IMR-90 (cell line): Measurements from ENCODE around the gene NUPR1. TPM values are rescaled to one million over a fixed set of nuclear protein-coding genes. Genes with fewer than 3 reads are reported as not detected.
A peak's percentile ranks its signal among the peaks of the same experiment; 100 is the strongest.

ENCODE experiments used
- ATAC-seq: fragments of 200-7000 bp; cut with Tn5 transposase; 2 replicates; pipeline ENCODE4 v1.9.1; 2020; ENCODE audit warnings: low read depth, mild to moderate bottlenecking, moderate library complexity
- BruUV-seq: library from RNA; stranded (reverse); fragments of 400-500 nt; replicated peaks from 2 replicates; lab custom pipeline; 2021; lab: Mats Ljungman, UMichigan
- CTCF ChIA-PET: fragments of 300-600 bp; formaldehyde crosslinking; extraction: SDS; loops from one replicate; lab custom pipeline; 2021; ENCODE audit warnings: antibody characterized with exemption; lab: Yijun Ruan, JAX
- POLR2A ChIA-PET: fragments of 300-600 bp; sonication (Branson Sonifier 250); formaldehyde crosslinking; loops from one replicate; lab custom pipeline; 2022; ENCODE audit warnings: antibody characterized with exemption; ENCODE audit not compliant: unreplicated experiment; lab: Charles Lee
- DNase-seq: peaks from one replicate; pipeline ENCODE4 v3.0.0; 2013
- H2AFZ ChIP-seq: replicated peaks from 2 replicates; pipeline ENCODE3; 2013; ENCODE audit warnings: low read length, mild to moderate bottlenecking; ENCODE audit not compliant: poor library complexity
- H2AK5ac ChIP-seq: 2 replicates; pipeline ENCODE4 v1.6.1; 2013; ENCODE audit warnings: low read depth, low read length, inconsistent platforms
- H2AK9ac ChIP-seq: replicated peaks from 2 replicates; pipeline ENCODE3; 2013; ENCODE audit warnings: mild to moderate bottlenecking, low read depth, low read length, moderate library complexity; ENCODE audit not compliant: poor library complexity
- H2BK120ac ChIP-seq: 2 replicates; pipeline ENCODE4 v1.6.1; 2013; ENCODE audit warnings: low read depth, low read length, inconsistent platforms
- H2BK15ac ChIP-seq: 3 replicates; pipeline ENCODE4 v1.6.1; 2013; ENCODE audit warnings: low read depth, low read length, inconsistent platforms
- H2BK20ac ChIP-seq: 2 replicates; pipeline ENCODE4 v1.6.1; 2013; ENCODE audit warnings: low read depth, mild to moderate bottlenecking, inconsistent platforms, low read length, moderate library complexity
- H2BK5ac ChIP-seq: 2 replicates; pipeline ENCODE4 v1.6.1; 2013; ENCODE audit warnings: mild to moderate bottlenecking, low read depth, low read length, inconsistent platforms; ENCODE audit not compliant: poor library complexity, severe bottlenecking
- H3K14ac ChIP-seq: replicated peaks from 2 replicates; pipeline ENCODE4 v1.6.1; 2013; ENCODE audit warnings: low read depth, low read length, inconsistent platforms
- H3K18ac ChIP-seq: 2 replicates; pipeline ENCODE4 v1.6.1; 2013; ENCODE audit warnings: low read depth, low read length, control low read depth
- H3K23ac ChIP-seq: 2 replicates; pipeline ENCODE4 v1.6.1; 2013; ENCODE audit warnings: low read depth, low read length, inconsistent platforms
- H3K27ac ChIP-seq: 2 replicates; pipeline ENCODE4 v1.5.1; 2013; ENCODE audit warnings: mild to moderate bottlenecking, control low read depth, low read length; ENCODE audit not compliant: insufficient read depth
- H3K27me3 ChIP-seq: 2 replicates; pipeline ENCODE4 v1.6.1; 2013; ENCODE audit warnings: low read length; ENCODE audit not compliant: control insufficient read depth, insufficient read depth
- H3K36me3 ChIP-seq: 2 replicates; pipeline ENCODE4 v1.6.1; 2013; ENCODE audit warnings: low read length, mixed read lengths; ENCODE audit not compliant: control insufficient read depth, insufficient read depth
- H3K4ac ChIP-seq: 2 replicates; pipeline ENCODE4 v1.6.1; 2013; ENCODE audit warnings: low read depth, low read length, inconsistent platforms
- H3K4me1 ChIP-seq: 2 replicates; pipeline ENCODE4 v1.6.1; 2013; ENCODE audit warnings: low read length, mixed read lengths; ENCODE audit not compliant: control insufficient read depth, insufficient read depth
- H3K4me2 ChIP-seq: 2 replicates; pipeline ENCODE4 v1.6.1; 2013; ENCODE audit warnings: low read depth, mild to moderate bottlenecking, control low read depth, low read length, moderate library complexity
- H3K4me3 ChIP-seq: 2 replicates; pipeline ENCODE4 v1.5.1; 2013; ENCODE audit warnings: low read depth, mild to moderate bottlenecking, control low read depth, low read length, moderate library complexity; ENCODE audit not compliant: insufficient read depth
- H3K56ac ChIP-seq: 2 replicates; pipeline ENCODE4 v1.6.1; 2013; ENCODE audit warnings: low read length, inconsistent platforms; ENCODE audit not compliant: insufficient read depth; ENCODE audit errors: extremely low read depth
- H3K79me1 ChIP-seq, 2 experiments: 2 replicates each; pipeline ENCODE4 v1.6.1; 2013; ENCODE audit warnings: low read length in 2 of 2, inconsistent platforms in 1 of 2, low read depth in 1 of 2
- H3K9ac ChIP-seq: 2 replicates; pipeline ENCODE4 v1.6.1; 2013; ENCODE audit warnings: low read depth, low read length, control low read depth
- H3K9me1 ChIP-seq: 2 replicates; pipeline ENCODE4 v1.6.1; 2013; ENCODE audit warnings: low read length, inconsistent platforms; ENCODE audit not compliant: insufficient read depth
- H3K9me3 ChIP-seq: 2 replicates; pipeline ENCODE4 v1.6.1; 2013; ENCODE audit warnings: low read length; ENCODE audit not compliant: control insufficient read depth, insufficient read depth
- H4K20me1 ChIP-seq: 2 replicates; pipeline ENCODE4 v1.6.1; 2013; ENCODE audit warnings: low read length, inconsistent platforms; ENCODE audit not compliant: insufficient read depth
- H4K5ac ChIP-seq: 2 replicates; pipeline ENCODE4 v1.6.1; 2013; ENCODE audit warnings: mild to moderate bottlenecking, low read depth, low read length, control low read depth
- H4K8ac ChIP-seq, 2 experiments: 2 replicates each; pipeline ENCODE4 v1.6.1; 2013; ENCODE audit warnings: low read depth in 2 of 2, low read length in 2 of 2, control low read depth in 1 of 2, inconsistent platforms in 1 of 2
- H4K91ac ChIP-seq: 2 replicates; pipeline ENCODE4 v1.6.1; 2013; ENCODE audit warnings: low read depth, low read length, inconsistent platforms; ENCODE audit not compliant: insufficient read depth
- BHLHE40 ChIP-seq: fragments of 150-350 bp; IDR thresholded peaks from 2 replicates; pipeline ENCODE4 v1.6.1; 2016; ENCODE audit warnings: mild to moderate bottlenecking, low read depth, low read length
- CEBPB ChIP-seq: IDR thresholded peaks from 2 replicates; pipeline ENCODE4 v1.6.1; 2012; ENCODE audit warnings: low read depth, low read length, improper control_type of control experiment
- CHD1 ChIP-seq: IDR thresholded peaks from 2 replicates; pipeline ENCODE4 v1.6.1; 2012; ENCODE audit warnings: low read depth, low read length, improper control_type of control experiment
- CTCF ChIP-seq: conservative IDR thresholded peaks from 2 replicates; pipeline ENCODE4 v1.5.1; 2012; ENCODE audit warnings: mild to moderate bottlenecking, low read depth, low read length, improper control_type of control experiment
- ELK1 ChIP-seq: fragments of 150-350 bp; IDR thresholded peaks from 2 replicates; pipeline ENCODE4 v1.6.1; 2016; ENCODE audit warnings: low read depth, mild to moderate bottlenecking, low read length, moderate library complexity, borderline replicate concordance
- FOS ChIP-seq: fragments of 150-350 bp; IDR thresholded peaks from 2 replicates; pipeline ENCODE4 v1.6.1; 2016; ENCODE audit warnings: low read depth, low read length
- MAFK ChIP-seq: IDR thresholded peaks from 2 replicates; pipeline ENCODE4 v1.6.1; 2012; ENCODE audit warnings: low read depth, low read length, improper control_type of control experiment
- MAZ ChIP-seq: IDR thresholded peaks from 2 replicates; pipeline ENCODE4 v1.6.1; 2012; ENCODE audit warnings: low read depth, mild to moderate bottlenecking, low read length, improper control_type of control experiment, moderate library complexity, borderline replicate concordance
- MXI1 ChIP-seq: IDR thresholded peaks from 2 replicates; pipeline ENCODE4 v1.6.1; 2012; ENCODE audit warnings: low read depth, mild to moderate bottlenecking, low read length, moderate library complexity, borderline replicate concordance
- POLR2A ChIP-seq: IDR thresholded peaks from 2 replicates; pipeline ENCODE4 v1.6.1; 2012; ENCODE audit warnings: mild to moderate bottlenecking, low read depth, low read length
- RAD21 ChIP-seq: IDR thresholded peaks from 2 replicates; pipeline ENCODE4 v1.6.1; 2012; ENCODE audit warnings: low read length, improper control_type of control experiment
- RCOR1 ChIP-seq: IDR thresholded peaks from 2 replicates; pipeline ENCODE4 v1.6.1; 2012; ENCODE audit warnings: mild to moderate bottlenecking, low read length, improper control_type of control experiment; ENCODE audit not compliant: insufficient replicate concordance
- RFX5 ChIP-seq: IDR thresholded peaks from 2 replicates; pipeline ENCODE4 v1.8.0; 2012; ENCODE audit warnings: low read depth, mild to moderate bottlenecking, low read length, moderate library complexity
- SMC3 ChIP-seq: fragments of 150-350 bp; IDR thresholded peaks from 2 replicates; pipeline ENCODE4 v1.6.1; 2016; ENCODE audit warnings: low read depth, mild to moderate bottlenecking, antibody characterized with exemption, low read length, moderate library complexity
- USF2 ChIP-seq: fragments of 150-350 bp; IDR thresholded peaks from 2 replicates; pipeline ENCODE4 v1.6.1; 2017; ENCODE audit warnings: mild to moderate bottlenecking, antibody characterized with exemption, low read length, low read depth
- WGBS, 2 experiments: methylation state at CpG; one replicate each; pipeline versions ENCODE4 v1.1.5 to v1.1.7; 2013; ENCODE audit warnings: missing lambda C conversion rate in 2 of 2; ENCODE audit not compliant: insufficient read length in 1 of 2; ENCODE audit errors: extremely low coverage in 2 of 2; 5-methylcytosine and 5-hydroxymethylcytosine counted together
- dilution Hi-C: fragments of 300-500 bp; cut with HindIII; formaldehyde crosslinking; loops from one replicate; pipeline ENCODE4 v1.14.3; 2018; ENCODE audit warnings: low sequenced_read_pairs; ENCODE audit not compliant: unreplicated experiment
- in situ Hi-C: fragments of 300-500 bp; cut with MboI; formaldehyde crosslinking; loops from 3 replicates; pipeline ENCODE4 v1.14.3; 2019; ENCODE audit warnings: low sequenced_read_pairs, inconsistent platforms, mixed read lengths
- intact Hi-C: fragments of 100-400 bp; cut with micrococcal nuclease; formaldehyde crosslinking; loops from 2 replicates; pipeline ENCODE4 v1.10.0; 2022
- polyA plus RNA-seq, 3 experiments: library from polyadenylated mRNA; depleted of rRNA; stranded (reverse); fragments of >200 nt; gene quantifications; 2 replicates each; pipeline ENCODE4 v1.2.3, GENCODE V29; 2012; ENCODE audit warnings: low replicate concordance in 1 of 3
- total RNA-seq: library from RNA; depleted of rRNA; stranded (reverse); fragments of >200 nt; gene quantifications from 2 replicates; pipeline ENCODE4 v1.2.3, GENCODE V29; 2012

Gene NUPR1
- total and polyA plus RNA-seq, 2 of the 4 experiments (the other 2 are of a cell fraction) = 10.2 to 27.9 TPM

- H3K9me3 ChIP-seq = no peaks in the 10 kb centered on the region
- H3K4ac ChIP-seq = no peak overlapping the region
- POLR2A ChIA-PET = no interaction called here
- H2BK15ac ChIP-seq = no peak overlapping the region
- H2BK20ac ChIP-seq = no peak overlapping the region
- peak overlapping the region; percentile 27; the same call in 1 of the 2 replicates for H3K4me2 ChIP-seq
- H3K18ac ChIP-seq = no peak overlapping the region
- no peak overlapping the region for H2BK5ac ChIP-seq
- dilution Hi-C loops (no loop called here), intact Hi-C loops (no loop called here), in situ Hi-C loops (no loop called here)
- peak; percentile 73 for ATAC-seq
- no peak overlapping the region for H3K4me3 ChIP-seq
- TF ChIP-seq BHLHE40 (no peak), RAD21 (no peak), MAFK (no peak), POLR2A (no peak), MXI1 (no peak), MAZ (no peak), CEBPB (no peak), SMC3 (no peak), CHD1 (no peak), ELK1 (no peak), FOS (no peak), RFX5 (no peak), RCOR1 (no peak), CTCF (no peak), USF2 (no peak)
- peaks cover 9% of the 10 kb centered on the region for H3K4me1 ChIP-seq
- peak overlapping the region in 1 of 2 experiments; percentile 50; a peak in 2 of 4 replicates for H4K8ac ChIP-seq
- peaks cover 6 to 11% of the 10 kb centered on the region in 2 experiments; a peak in 2 of 4 replicates for H3K79me1 ChIP-seq
- H2AFZ ChIP-seq = peak overlapping the region; percentile 71
- H4K91ac ChIP-seq = no peak overlapping the region
- no peaks in the 10 kb centered on the region; the same call in 1 of the 2 replicates for H3K9me1 ChIP-seq
- no peaks in the 10 kb centered on the region for H3K36me3 ChIP-seq
- WGBS, 2 experiments = 32% methylated on average over 5 of the region's 15 CpGs; no CpG with 5 or more reads in 1 of the 2 experiments
- H3K56ac ChIP-seq = no peak overlapping the region
- no peaks in the 10 kb centered on the region for H4K20me1 ChIP-seq
- peak overlapping the region; percentile 1; the same call in 1 of the 2 replicates for H4K5ac ChIP-seq
- no peaks in the 10 kb centered on the region for H3K27me3 ChIP-seq
- no peak overlapping the region for H2AK5ac ChIP-seq
- no peak overlapping the region for H3K23ac ChIP-seq
- no TSS peak for BruUV-seq
- no peak overlapping the region for H2AK9ac ChIP-seq
- H3K27ac ChIP-seq = no peak overlapping the region
- H3K14ac ChIP-seq = no peak overlapping the region
- no peak overlapping the region for H2BK120ac ChIP-seq
- no peak overlapping the region for H3K9ac ChIP-seq
- CTCF ChIA-PET = no interaction called here
- peak; percentile 14 for DNase-seq
Measured at GRCh38 chr16:28572696-28573510, 34.1 kb upstream of the NUPR1 start.
